BE2C (cell line): ENCODE results near the gene SGMS1.
"Not testable (repeated sequence)": the region's sequence is repeated elsewhere in the genome, so short reads cannot be mapped to it uniquely, and the experiment has no call there.

ENCODE experiments used
- DNase-seq: peaks from one replicate; pipeline ENCODE4 v3.0.0-alpha.2; 2020
- H3K27me3 ChIP-seq: fragments of 250-450 bp; sonication (Bioruptor Pico); 2 replicates; pipeline ENCODE4 v1.5.1; 2020; ENCODE audit warnings: mild to moderate bottlenecking
- H3K36me3 ChIP-seq: fragments of 250-450 bp; sonication (Bioruptor Pico); 2 replicates; pipeline ENCODE4 v1.5.1; 2020; ENCODE audit warnings: mild to moderate bottlenecking
- H3K4me1 ChIP-seq: fragments of 250-450 bp; sonication (Bioruptor Pico); 2 replicates; pipeline ENCODE4 v1.5.1; 2020
- H3K4me3 ChIP-seq: 2 replicates; pipeline ENCODE4 v1.5.1; 2011; ENCODE audit warnings: low read depth, low read length
- H3K9me3 ChIP-seq: fragments of 250-450 bp; sonication (Bioruptor Pico); 2 replicates; pipeline ENCODE4 v1.5.1; 2020
- TF ChIP-seq, protein P1 (sequence below): IDR thresholded peaks from 2 replicates; pipeline ENCODE4 v1.5.1; 2012; ENCODE audit warnings: mild to moderate bottlenecking, low read depth, low read length

The SGMS1 gene

DNA sequence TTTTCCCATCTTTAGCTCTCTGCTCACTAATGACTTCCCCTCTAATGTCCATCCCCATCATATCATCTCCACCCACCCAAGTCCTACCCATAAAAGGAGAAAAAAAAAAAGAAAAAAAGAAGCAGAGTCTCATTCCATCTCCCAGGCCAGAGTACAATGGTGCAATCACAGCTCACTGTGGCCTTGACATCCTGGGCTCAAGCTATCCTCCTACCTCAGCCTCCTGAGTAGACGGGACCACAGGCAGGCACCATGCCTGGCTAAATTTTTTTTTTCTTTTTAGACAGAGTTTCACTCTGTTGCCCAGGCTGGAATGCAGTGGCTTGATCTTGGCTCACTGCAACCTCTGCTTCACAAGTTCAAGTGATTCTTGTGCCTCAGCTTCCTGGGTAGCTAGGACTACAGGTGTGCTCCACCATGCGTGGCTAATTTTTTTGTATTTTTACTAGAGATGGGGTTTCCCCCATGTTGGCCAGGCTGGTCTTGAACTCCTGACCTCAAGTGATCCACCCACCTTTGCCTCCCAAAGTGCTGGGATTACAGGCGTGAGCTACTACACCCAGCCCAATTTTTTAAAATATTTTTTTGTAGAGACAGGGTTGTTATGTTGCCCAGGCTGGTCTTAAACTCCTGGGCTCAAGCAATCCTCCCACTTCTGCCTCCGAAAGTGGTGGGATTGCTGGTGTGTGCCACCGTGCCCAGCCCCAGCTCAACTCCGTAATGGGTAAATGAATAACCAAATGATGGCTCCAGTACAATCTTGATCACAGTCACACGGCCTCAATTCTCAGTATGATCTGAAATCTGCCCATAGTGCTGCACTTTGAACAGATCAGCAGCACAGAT is 24.6 kb upstream of the SGMS1 start:
- H3K36me3 ChIP-seq = no peaks in the 10 kb centered on the region

DNA sequence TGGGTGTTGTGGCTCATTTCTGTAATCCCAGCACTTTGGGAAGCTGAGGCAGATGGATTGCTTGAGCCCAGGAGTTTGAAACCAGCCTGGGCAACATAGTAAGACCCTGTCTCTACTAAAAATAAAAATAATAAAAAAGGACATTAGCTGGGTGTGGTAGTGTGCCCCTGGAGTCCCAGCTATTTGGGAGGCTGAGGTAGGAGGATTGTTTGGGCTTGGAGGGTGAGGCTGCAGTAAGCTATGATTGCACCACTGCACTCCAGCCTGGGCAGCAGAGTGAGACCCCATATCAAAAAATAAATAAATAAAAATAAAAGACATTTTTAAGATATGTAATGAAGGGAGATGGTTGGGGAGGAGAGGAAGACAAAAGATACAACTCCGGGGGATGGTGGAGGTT is 23.6 kb upstream of the SGMS1 start:
- not testable (repeated sequence) for H3K4me3 ChIP-seq, DNase-seq, H3K9me3 ChIP-seq, H3K4me1 ChIP-seq, H3K36me3 ChIP-seq, H3K27me3 ChIP-seq

More for the DNA sequence above, 24.6 kb upstream of the SGMS1 start:
- Histone ChIP-seq H3K27me3 (no peaks in the 10 kb centered on the region; the same call in 1 of the 2 replicates), H3K4me1 (no peaks in the 10 kb centered on the region), H3K4me3 (no peak overlapping the region), H3K9me3 (no peaks in the 10 kb centered on the region)
- DNase-seq = no peak
- TF ChIP-seq, protein P1, sequence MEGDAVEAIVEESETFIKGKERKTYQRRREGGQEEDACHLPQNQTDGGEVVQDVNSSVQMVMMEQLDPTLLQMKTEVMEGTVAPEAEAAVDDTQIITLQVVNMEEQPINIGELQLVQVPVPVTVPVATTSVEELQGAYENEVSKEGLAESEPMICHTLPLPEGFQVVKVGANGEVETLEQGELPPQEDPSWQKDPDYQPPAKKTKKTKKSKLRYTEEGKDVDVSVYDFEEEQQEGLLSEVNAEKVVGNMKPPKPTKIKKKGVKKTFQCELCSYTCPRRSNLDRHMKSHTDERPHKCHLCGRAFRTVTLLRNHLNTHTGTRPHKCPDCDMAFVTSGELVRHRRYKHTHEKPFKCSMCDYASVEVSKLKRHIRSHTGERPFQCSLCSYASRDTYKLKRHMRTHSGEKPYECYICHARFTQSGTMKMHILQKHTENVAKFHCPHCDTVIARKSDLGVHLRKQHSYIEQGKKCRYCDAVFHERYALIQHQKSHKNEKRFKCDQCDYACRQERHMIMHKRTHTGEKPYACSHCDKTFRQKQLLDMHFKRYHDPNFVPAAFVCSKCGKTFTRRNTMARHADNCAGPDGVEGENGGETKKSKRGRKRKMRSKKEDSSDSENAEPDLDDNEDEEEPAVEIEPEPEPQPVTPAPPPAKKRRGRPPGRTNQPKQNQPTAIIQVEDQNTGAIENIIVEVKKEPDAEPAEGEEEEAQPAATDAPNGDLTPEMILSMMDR = no peak

DNA sequence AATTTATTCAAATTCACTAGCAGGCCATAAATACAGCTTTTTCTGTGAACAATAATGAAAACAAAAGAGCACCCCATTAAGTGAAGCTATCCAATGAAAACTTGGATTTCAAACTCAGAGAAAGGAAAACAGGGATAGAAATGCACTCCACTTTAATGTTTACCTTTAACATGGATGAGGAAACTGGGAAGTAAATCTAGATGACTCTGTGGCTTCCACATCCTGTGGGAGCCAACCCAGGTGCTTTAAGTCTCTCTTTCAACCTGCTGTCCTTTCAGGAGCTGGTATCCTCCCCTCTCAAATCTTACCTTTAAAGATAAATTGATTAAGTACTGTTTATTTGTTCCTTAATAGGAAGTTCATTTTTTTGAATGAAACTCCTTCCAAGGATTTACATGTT is 21.5 kb upstream of the SGMS1 start:
- no peaks in the 10 kb centered on the region for H3K4me1 ChIP-seq
- TF ChIP-seq, protein P1 = no peak

DNA sequence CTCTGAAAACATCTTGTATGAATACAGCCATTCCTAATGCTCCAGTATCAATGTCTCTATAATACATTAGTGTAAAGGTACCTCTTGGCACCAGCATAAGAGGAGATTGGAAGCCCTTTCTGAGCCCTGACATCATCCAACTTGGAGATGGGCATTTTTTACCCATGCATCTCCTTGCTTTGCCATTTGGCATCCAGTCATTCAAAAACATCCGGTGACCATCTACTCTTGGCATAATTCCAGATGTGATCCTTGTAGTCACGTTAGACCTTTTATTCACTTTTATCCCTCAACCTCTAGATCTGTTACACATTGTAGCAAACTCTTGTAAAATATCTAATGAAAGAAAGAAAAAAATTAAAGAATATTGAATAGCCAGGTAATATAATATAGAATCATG is 17.9 kb upstream of the SGMS1 start:
- TF ChIP-seq, protein P1 = no peak
- Histone ChIP-seq H3K9me3 (no peaks in the 10 kb centered on the region), H3K4me1 (no peaks in the 10 kb centered on the region), H3K36me3 (no peaks in the 10 kb centered on the region), H3K27me3 (no peaks in the 10 kb centered on the region; the same call in 1 of the 2 replicates), H3K4me3 (no peak overlapping the region)
- DNase-seq = no peak

More for the DNA sequence above, 21.5 kb upstream of the SGMS1 start:
- Histone ChIP-seq H3K27me3 (no peaks in the 10 kb centered on the region; the same call in 1 of the 2 replicates), H3K36me3 (no peaks in the 10 kb centered on the region), H3K4me3 (no peak overlapping the region), H3K9me3 (no peaks in the 10 kb centered on the region)
- no peak for DNase-seq

DNA sequence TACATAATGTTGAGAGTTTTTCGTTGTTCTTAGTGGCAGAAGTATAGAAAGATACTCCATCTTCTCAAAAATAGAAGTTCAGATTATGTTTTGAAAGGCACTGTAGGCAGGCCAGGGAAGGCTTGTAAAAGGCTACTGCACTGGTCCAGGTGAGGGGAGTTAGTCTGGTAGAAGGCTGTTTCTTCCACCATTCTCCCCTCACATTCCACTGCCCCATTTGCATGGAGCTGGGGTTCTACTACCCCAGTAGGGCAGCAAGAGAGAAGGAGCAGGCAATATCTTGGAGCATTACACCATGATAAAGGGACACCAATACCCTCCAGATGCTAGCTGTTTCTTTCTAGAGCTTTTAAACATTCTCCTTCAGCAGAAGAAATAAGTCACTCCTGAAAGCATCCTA is 16.5 kb upstream of the SGMS1 start:
- H3K36me3 ChIP-seq = no peaks in the 10 kb centered on the region
- H3K9me3 ChIP-seq = no peaks in the 10 kb centered on the region
- H3K27me3 ChIP-seq = no peaks in the 10 kb centered on the region; the same call in 1 of the 2 replicates
- no peak overlapping the region for H3K4me3 ChIP-seq
- TF ChIP-seq, protein P1 = no peak
- DNase-seq = no peak
- H3K4me1 ChIP-seq = no peaks in the 10 kb centered on the region

DNA sequence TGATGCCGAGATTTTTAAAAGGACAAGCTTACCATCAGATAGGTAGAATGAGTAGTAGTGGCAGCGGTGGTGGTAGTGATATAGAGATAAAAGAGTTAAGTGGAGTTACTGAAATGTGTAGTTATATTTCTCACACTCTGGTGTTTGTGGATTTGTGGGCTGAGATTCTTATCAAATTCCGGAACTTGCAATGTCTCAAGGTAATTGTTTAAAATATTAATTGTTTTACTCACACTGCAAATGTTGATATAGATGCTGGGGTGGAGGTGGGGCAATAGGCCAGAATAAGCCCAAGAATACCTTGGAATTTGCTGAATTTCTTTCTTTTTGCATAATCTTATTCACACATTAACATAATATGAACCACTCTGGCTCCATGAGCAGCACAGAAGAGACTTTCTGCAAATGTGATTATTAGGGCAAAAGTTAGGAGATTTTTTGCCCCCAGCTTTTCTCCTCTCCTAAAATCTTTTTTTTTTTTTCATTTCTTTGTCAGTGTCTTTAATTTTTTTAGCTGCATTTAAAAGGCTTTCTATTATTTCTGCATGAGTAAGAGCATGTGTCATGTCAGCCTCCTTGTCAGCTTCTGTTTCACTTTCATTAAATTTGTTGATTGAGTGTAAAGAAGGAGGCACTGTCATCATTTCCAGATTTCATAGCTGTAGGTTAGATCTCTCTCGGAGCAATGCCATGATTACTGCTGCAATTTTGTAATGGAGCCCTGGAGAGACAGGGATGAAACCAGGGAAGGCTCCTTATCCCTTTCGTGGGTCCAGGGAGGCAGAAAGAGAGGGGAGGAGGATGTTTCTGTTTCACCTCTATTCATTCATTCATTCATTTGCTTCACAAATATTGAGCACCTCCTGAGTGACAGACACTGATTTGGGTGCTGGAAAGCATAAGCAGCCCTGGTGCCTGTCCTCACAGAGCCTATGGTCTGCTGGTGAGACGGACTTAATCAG is 13.1 kb upstream of the SGMS1 start:
- Histone ChIP-seq H3K4me3 (no peak overlapping the region), H3K4me1 (no peaks in the 10 kb centered on the region), H3K9me3 (no peaks in the 10 kb centered on the region), H3K27me3 (no peaks in the 10 kb centered on the region), H3K36me3 (no peaks in the 10 kb centered on the region)
- no peak for DNase-seq
- TF ChIP-seq, protein P1 = no peak
